EH (cell line): ENCODE measurements around the gene PPFIA4.

Experiments used
- DNase-seq: peaks from one replicate; pipeline ENCODE4 v3.0.0-alpha.2; 2015; ENCODE audit warnings: low read depth

PPFIA4 gene

DNA sequence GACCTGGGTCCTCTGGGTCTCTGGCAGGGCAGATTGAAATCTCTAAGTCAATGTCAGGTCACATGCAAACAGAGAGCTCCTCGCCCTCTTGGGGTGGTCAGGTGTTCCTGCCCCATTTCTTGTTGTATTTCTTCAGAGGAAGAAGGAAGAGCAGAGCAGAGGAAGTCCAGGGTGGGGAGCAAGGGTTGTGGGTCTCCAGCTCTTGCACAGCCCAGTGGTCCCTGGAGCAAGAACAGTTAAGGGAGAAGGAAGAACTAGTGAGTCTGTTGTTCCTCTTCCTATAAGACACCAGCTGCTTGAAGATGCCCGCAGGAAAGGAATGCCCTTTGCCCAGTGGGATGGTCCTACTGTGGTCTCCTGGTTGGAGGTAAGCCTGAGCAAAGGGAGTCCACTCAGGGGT lies 33.2 kb downstream of the PPFIA4 start:
- no peak for DNase-seq

DNA sequence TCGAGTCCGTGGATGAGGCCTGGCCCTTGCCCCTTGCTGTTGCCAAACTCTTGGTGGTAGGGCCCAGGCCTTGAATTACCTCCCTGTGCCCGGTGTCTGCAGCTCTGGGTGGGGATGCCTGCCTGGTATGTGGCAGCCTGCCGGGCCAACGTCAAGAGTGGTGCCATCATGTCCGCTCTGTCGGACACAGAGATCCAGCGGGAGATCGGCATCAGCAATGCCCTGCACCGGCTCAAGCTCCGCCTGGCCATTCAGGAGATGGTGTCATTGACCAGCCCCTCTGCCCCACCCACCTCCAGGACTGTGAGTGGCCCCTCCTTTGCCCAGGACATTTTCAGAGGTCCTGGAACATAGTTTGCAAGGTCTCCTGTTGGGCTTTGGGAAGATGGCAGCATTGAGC lies 33.8 kb downstream of the PPFIA4 start:
- no peak for DNase-seq

DNA sequence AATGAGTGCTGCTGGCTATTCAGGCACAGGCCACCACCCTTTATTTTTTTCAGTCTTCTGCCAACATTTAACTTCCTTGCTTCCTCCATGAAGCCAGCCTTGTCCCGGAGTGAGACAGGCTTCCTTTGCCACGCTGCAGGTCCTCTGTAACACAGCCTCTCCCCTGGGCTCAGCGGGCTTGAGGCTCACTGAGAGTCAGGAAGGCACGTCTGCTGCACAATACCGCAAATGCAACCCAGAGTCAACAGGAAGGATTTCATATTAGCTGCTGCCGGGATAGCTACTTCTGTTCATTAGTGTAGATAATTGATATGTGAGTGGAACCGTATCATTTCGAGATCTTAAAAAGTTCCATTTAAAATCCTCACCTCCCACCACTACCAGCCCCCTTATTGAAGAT lies 37.0 kb downstream of the PPFIA4 start:
- no peak for DNase-seq

DNA sequence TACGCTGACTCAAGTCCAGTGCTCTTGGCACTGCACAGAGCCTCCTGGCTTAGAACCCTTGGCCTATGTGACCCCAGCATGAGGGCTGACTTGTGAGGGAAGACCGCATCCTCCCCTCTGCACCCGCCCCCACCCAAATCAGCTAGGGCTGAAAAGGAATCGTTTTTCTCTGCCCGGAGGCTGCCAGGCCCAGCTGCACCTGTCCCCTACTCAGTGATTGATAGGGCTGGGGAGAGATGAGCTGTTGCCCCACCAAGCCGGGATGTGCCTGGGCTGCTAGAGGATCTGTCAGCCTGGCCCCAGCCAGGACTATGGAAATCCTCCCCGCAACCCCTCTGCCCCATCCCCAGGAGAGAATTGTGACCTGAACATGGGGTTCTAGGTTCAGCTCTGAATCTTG lies 38.9 kb downstream of the PPFIA4 start:
- no peak for DNase-seq

DNA sequence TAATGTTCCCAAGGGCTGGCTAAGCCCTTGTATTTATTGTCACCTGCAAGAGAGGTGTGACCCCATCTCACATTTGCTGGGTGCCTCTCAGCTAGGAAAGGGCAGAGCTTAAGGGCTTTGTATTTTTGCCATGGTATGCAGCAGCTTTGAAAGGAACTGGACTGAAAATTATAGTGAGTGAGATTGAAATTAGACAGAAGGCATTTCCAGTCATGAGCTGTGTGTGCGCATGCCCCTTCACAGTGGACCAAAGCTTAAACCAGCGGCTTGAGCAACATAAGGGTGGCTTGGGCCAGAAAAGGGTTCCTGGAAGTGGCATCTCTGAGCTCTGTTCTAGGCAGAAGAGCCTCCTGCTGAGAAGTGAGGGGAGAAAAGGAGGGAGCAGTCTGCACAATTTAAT lies 39.7 kb downstream of the PPFIA4 start:
- DNase-seq = no peak

DNA sequence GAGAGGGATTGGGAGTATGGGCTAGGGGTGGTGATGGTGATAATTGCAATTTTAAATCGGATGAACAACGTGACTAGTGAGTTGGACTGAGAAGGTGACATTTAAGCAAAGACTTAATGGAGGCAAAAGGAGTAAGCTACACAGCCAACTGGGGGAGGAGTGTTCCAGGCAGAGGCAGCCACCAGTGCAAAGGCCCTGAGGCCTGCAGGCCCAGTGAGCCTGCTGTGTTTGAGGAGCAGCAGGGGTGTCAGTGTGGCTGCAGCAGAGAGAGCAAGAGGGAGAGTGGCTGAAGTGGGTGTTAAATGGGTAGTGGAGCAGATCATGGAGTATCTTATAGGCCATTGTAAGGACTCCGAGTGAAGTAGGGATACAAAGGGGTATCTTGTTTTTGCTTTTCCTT lies 40.7 kb downstream of the PPFIA4 start:
- no peak for DNase-seq

DNA sequence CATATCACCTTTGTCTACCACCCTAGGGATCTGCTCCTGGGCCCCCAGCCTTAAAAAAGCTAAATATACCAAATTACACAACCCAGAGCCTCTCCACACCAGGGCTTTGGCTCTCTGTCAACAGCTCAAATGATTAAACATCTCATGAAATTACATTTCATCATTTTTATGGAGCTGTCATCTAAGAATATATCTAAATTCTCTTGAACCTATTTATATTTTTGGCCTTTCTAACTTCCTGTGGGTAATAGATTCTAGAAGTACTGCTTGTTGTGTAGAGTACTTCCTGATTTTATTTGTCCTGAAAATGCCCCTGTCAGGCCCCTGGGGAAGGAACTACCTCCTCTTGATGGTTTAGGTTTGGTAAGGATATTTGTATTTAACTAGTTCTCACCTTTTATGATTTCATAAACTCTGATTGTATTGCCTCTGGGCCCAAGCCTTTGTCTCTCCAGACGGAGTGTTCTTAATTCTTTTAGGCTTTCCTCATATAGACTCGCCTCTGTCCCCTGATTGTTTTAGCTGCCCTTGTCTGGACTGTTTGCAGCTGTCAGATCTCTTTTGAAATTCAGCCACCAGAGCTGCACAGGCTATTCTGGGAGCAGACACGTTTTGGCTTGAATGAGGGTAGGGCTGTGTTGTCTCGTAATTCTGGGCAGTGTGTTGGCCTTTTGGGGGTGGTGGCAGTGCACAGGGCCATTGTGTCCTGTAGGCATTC lies 42.9 kb downstream of the PPFIA4 start:
- DNase-seq = peak; percentile 20

DNA sequence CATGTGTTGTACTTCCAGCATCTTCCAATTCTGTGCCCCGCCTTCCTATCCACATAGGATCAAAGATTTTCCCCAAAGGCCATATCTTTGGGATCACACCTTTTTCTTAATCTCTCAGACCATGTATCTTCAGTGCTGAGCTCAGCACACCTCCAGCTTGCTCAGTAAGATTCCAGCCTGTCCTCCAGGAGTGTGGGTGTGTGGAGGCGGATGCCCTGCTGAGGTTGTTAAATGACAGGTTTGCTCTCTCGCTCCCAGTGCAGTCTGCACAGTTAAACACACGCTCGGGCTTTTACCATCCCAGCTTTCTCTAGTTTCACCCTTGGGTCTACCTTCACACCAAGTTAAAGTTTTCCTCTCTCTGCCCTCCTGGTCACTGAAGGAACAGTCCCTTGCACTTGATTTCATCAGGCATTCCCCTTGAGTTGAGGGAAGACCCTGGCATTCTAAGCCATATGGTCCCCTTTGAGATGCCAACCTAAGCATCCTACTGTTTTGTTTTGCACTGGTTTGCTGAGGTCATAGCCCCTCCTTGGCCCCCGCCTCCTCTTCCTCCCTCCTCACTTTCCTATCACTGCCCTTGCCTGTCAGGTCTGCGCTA lies 45.8 kb downstream of the PPFIA4 start:
- DNase-seq = no peak

DNA sequence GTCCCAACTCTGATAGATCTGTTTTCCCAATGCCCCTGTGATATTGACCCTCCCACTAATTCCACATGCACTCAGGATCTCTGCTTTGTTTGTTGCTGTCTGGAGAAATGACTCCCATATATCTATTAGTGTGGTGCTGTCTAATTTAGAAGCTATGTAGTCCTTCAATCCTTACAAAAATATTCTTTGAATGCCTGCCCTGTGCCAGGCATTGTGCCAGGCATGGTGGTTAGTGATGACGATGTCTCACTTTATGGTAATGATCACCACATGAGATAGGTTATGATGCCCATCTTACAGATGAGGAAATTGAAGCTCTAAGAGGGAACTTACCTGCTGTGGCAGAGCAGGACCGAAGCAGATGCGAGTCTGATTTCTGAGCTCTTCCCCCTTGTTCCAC lies 46.6 kb downstream of the PPFIA4 start:
- peak; percentile 60 for DNase-seq

DNA sequence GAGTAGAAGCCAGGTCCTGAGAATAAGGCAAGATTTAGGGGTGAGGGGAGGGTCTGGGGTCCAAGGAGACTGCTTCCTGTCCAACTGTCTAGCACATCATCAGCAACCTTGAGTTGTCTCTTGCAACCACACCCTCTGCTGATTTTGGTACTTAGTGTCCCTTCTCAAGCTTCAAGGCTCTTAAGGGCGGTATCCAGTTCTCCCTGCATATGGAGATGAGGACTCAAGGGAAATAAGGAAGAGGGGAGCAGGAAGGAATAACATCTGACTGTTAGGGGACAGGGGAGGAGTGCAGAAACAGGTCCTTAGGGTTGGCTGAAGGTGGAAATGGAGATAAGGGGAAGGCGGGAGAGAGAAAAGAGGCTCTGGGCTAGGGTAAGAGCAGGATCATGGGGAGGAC lies 47.2 kb downstream of the PPFIA4 start:
- no peak for DNase-seq

DNA sequence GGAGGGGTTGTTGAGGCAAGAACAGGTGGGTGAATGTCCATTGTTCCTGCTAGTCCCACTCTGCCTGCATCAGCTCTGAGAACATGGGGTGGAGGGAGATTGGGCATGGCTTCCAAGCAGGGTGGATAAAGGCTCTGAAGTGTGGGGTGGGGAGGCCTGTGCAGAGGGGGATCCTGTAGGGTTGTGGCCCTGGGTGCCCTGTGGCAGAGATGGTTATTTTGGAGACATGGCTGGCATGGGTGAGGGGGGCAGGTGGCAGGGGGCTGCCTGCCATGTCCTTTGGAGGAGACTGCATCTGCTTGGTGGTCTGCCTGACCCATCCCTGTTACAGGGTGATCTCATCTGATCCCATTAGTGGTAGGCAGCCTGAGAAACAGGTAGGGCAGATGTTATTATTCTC lies 48.3 kb downstream of the PPFIA4 start:
- no peak for DNase-seq

DNA sequence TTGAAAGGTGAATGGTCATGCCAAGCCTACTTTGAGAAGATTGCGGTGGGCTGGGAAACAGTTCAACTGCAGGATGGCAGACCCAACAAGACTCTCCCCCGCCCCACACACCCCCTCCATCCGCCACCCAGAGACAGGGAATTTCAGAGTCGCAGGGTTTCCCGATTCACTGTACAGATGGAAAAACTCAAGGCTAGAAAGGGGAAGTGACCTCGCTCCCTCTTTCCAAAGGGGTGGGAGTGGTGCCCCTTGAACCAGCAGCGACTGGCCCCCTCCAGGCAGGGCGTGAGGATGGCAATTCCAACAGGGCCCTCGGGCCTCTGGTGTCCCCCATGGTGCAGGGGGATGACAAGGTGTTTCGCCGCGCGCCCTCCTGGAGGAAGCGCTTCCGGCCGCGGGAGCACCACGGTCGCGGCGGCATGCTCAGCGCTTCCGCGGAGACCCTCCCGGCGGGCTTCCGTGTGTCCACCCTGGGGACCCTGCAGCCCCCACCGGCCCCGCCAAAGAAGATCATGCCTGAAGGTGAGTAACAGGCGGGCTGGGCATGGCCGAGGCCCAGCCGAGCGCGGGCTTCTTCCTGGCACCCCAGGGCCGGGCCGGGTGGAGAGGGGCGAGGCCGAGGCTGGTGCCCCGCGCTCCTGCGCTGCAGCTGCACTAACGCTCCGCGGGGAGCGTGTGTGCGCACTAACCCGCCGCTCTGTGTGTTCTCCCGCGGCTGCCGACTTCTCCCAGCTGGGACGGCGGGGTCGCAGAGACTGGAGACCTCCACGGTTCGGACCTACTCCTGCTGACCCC lies 49.1 kb downstream of the PPFIA4 start:
- DNase-seq = no peak

DNA sequence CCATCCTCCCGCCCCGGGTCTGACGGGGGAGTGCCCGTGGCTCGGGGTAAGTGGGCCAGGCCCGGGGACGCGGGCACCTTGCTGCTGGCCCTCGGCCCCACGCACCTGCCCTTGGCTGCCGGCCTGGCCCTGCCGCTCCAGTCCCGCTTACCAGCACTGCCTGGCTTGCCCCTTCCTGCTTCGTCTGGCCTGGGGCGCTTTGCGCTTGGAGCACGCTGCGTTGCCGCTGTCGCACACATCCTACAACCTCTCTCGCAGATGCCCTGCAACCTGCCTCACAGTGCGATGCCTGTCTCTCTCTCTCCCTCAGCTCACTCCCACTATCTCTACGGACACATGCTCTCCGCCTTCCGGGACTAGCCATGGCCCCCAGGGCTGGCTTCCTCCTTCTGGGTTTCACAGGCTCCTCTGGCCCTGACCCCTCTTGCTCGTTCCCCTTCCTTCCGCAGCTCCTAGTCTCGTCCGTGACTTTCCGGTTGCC lies 49.8 kb downstream of the PPFIA4 start:
- no peak for DNase-seq

DNA sequence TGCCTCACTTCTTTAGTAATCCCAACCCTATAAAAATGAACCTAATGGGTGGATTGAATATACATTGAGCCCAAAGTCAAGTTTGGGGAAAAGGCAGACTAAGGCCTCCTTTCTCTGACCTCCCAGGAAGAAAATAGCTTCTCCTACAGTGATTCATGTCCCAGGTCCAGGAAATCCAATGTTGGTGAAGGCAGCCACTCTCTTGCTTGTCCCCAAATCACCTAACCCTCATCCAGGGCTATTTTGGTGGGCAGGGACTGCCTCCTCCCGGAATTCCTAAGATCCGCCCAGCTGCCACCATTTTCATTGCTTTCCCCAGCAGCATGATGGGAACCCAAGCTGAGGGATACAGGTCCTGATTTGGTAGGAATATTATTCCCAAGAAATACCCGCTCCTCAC lies 51.1 kb downstream of the PPFIA4 start:
- no peak for DNase-seq

DNA sequence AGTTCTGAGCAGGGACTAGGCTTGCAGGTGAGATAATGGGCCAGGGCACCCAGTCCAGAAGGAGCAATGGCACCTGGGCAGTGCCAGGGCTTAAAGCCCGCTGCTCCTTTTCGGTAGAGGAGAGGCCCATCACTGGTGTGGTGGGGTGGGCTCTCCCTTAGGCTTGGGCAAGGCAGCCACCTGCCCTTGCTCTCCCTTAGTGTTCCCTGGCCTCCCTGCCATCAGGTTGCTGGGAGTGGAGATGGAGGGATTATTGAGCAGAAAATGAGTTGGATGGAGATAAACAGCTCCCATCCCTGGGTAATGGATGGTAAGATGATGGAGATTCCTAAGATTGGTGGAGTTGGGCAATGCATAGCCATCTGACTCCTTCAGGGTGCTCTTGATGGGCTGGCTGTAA lies 51.7 kb downstream of the PPFIA4 start:
- no peak for DNase-seq

DNA sequence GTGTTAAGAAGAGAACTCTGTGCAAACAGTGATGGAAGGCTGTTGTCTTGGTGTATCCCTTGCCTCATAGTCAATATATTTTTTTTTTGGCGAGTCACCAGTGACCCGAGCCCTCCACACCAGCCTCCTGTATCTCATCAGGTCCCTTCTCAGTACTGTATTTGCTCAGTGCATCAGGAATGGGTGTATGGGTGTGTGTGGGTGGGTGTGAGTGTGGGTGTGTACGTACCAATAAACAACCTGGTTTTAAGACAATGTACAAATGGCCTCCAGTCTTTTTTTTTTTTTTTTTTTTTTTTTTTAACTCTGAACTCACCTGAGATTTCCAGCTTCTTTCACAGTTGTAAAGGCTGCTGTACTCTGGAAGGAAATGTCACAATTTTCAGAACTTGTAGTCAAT lies 52.2 kb downstream of the PPFIA4 start:
- no peak for DNase-seq

DNA sequence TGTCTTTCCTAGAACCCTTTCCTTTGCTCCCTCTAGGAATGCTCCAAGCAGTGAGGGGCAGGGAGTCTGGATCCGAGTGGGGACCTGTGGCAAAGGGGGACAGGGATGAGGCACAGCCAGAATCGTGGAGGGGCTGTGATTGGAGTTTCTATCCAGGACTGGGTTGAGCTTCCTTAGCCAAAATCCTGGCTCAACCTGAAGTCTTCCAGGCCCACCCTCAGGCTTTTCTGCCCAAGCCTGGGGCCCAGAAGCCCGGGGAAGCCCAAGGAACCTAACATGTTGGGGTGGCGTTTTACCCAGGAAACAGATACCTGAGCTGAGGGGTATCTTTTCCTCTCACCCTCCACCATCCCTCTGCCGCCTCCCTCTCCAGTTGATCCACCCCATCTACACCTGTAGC lies 54.2 kb downstream of the PPFIA4 start:
- DNase-seq = no peak

DNA sequence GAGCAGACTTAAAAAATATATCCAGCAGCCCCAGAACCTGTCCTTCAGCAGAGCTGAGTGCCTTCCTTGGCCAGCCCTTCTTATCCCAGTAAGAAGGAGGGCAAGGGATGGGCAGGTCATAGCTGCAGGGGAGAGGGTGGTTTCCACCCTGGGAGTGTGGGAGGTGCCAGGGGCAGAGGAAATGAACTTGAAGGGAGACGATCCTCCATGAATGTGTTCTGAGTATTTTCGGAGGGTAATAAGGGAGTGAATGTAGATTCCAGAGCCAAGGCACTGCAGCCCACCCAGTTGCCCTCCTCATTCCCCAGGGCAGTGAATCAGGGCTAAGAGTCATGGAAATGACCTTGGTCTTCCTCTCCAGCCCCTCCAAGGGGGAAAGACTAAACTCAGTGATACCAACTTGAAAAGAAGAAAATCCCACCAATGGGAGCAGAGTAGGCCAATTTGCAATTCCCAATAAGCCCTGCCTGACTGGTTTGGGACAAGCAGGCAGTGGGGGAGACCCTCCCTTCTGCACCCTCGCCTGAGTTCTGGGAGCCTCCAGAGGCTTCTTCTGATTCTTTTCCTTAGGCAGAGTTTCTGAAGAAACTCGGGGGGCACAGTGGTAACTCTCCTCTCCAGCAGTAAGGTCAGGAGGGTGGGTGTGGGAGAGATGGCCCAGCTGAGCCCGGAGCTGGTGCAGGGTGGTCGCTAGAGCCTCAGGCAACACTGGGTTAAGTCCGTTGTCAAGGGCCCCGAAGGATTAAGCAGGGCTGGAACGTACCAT lies 55.4 kb downstream of the PPFIA4 start:
- DNase-seq = no peak

DNA sequence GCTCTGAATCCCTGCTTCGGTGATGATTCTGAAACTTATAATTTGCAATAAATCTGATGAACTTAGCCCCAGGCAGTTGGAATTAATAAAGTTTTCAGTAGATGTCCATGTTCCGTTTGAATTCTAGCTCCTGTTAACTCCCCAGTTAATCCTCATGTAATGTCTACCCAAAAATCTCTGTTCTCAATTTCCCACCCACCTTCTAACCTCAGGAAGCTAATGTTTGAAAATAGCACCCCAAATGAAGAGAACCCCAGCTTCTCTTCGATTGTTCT lies 55.9 kb downstream of the PPFIA4 start:
- no peak for DNase-seq

DNA sequence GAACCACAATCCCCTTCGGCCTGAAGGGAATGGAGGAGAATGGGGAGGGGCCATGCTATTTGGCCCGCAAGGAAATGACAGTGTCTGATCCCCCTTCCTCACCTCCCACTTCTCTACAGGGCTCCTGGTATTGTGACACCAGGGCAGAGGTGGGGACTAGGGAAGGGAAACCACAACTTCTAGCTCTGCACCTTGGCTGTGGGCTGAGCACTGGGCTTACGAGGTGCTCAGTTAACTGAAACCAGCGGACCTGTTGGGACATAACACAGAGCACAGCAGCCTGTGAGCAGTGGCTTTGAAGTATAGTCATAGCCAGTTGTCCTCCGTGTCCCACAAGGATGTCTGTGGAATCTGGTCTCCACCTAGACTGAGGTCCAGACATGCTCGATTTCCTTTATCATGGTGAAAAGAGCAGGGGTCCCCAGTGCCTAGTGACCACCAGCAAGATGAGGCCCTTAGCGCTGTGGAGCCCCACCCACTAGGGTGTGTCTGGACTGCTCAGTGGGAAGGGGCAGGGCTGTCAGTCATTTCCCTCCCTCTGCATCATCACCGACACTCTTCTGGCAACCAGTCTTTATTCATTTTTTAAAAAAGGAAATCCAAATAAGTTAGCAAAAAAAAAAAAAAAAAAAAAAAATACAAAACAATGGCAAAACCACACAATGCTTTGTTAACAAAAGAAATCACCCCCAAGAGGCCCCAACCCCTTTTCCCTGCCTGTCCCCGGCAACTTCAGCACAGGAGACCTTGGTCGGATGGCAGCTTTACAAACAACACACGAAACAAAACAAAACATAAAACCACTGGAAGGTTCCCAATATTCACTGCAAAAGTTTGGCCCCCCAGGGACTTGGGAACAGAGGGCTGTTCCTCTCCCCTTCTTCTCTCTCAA lies 56.5 kb downstream of the PPFIA4 start:
- DNase-seq = no peak

DNA sequence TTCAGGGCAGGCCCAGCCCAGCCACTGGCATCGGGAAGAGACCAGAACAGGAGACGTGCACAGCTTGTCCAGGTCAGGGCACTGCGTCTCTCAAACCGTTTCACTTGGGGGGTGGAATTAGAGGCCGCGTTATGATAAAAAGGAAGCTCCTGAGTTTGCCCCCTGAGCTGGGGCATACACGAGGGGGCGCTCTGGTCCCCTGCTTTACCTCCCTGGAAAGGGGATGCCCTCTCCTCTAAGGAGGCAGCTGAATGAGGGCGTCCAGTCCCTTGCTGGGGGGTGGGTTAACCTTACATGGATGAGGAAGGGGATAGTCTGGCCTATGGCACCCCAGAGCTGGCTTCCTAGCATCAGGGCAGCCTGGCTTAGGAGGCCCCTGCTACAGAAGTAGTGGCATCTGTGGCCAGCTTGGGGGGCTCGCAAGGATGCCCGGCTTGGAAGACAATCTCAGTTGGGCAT lies 57.2 kb downstream of the PPFIA4 start:
- DNase-seq = no peak
